ENCODE measurements around the gene INSC.

DNA sequence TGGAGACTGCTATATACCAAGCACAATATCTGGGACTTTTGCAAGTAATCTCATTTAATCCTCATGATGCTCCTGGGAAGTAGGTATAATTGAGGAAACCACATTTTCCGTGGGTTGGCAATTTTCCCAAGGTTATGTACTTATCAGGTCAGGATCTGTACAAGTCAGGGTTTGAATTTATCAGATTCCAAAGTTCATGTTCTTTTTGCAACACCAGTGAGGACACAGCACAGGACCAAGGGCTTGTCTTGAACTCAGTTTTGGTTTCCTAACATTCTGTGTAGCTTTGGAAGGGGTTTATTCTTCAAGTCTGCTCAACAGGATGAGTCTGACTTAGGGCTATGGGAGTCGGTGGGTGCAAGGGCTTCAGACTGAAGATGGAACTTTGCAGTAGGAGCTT lies 30.4 kb downstream of the INSC start:
- TF ChIP-seq POLR2A (IDR thresholded peaks at IDR 0.05; ENCODE audit: low read depth, low read length) (no peak), RAD21 (IDR thresholded peaks at IDR 0.05; ENCODE audit: low read length) (no peak), FOS (IDR thresholded peaks at IDR 0.05; ENCODE audit: low read depth, low read length) (no peak), CEBPB (IDR thresholded peaks at IDR 0.05; ENCODE audit: low read depth, low read length) (no peak), MXI1 (IDR thresholded peaks at IDR 0.05; ENCODE audit: borderline replicate concordance, low read depth, low read length) (no peak), MAFK (IDR thresholded peaks at IDR 0.05; ENCODE audit: low read depth, low read length) (no peak), BHLHE40 (IDR thresholded peaks at IDR 0.05; ENCODE audit: low read depth, low read length) (no peak), RCOR1 (IDR thresholded peaks at IDR 0.05; ENCODE audit: insufficient replicate concordance, low read length) (no peak)
- TF ChIP-seq, protein P1, sequence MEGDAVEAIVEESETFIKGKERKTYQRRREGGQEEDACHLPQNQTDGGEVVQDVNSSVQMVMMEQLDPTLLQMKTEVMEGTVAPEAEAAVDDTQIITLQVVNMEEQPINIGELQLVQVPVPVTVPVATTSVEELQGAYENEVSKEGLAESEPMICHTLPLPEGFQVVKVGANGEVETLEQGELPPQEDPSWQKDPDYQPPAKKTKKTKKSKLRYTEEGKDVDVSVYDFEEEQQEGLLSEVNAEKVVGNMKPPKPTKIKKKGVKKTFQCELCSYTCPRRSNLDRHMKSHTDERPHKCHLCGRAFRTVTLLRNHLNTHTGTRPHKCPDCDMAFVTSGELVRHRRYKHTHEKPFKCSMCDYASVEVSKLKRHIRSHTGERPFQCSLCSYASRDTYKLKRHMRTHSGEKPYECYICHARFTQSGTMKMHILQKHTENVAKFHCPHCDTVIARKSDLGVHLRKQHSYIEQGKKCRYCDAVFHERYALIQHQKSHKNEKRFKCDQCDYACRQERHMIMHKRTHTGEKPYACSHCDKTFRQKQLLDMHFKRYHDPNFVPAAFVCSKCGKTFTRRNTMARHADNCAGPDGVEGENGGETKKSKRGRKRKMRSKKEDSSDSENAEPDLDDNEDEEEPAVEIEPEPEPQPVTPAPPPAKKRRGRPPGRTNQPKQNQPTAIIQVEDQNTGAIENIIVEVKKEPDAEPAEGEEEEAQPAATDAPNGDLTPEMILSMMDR (conservative IDR thresholded peaks at IDR 0.05; ENCODE audit: low read depth, low read length), result no peak
- TF ChIP-seq, protein P2, sequence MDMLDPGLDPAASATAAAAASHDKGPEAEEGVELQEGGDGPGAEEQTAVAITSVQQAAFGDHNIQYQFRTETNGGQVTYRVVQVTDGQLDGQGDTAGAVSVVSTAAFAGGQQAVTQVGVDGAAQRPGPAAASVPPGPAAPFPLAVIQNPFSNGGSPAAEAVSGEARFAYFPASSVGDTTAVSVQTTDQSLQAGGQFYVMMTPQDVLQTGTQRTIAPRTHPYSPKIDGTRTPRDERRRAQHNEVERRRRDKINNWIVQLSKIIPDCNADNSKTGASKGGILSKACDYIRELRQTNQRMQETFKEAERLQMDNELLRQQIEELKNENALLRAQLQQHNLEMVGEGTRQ (IDR thresholded peaks at IDR 0.05; ENCODE audit: low read depth, low read length), result no peak
- TF ChIP-seq, protein P3, sequence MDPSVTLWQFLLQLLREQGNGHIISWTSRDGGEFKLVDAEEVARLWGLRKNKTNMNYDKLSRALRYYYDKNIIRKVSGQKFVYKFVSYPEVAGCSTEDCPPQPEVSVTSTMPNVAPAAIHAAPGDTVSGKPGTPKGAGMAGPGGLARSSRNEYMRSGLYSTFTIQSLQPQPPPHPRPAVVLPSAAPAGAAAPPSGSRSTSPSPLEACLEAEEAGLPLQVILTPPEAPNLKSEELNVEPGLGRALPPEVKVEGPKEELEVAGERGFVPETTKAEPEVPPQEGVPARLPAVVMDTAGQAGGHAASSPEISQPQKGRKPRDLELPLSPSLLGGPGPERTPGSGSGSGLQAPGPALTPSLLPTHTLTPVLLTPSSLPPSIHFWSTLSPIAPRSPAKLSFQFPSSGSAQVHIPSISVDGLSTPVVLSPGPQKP (IDR thresholded peaks at IDR 0.05; ENCODE audit: borderline replicate concordance, low read depth, low read length), result no peak
